GM12872 (cell line): ENCODE data around the gene SRRD.

ENCODE experiments used
- TF ChIP-seq, protein P1 (sequence below): IDR thresholded peaks from 3 replicates; pipeline ENCODE4 v1.5.1; 2011; ENCODE audit warnings: low read depth, mild to moderate bottlenecking, low read length, moderate library complexity; ENCODE audit not compliant: insufficient read depth

Gene SRRD

GRCh38 chr22:26443901-26444690 lies 39.6 kb upstream of the SRRD start:
- TF ChIP-seq, protein P1, sequence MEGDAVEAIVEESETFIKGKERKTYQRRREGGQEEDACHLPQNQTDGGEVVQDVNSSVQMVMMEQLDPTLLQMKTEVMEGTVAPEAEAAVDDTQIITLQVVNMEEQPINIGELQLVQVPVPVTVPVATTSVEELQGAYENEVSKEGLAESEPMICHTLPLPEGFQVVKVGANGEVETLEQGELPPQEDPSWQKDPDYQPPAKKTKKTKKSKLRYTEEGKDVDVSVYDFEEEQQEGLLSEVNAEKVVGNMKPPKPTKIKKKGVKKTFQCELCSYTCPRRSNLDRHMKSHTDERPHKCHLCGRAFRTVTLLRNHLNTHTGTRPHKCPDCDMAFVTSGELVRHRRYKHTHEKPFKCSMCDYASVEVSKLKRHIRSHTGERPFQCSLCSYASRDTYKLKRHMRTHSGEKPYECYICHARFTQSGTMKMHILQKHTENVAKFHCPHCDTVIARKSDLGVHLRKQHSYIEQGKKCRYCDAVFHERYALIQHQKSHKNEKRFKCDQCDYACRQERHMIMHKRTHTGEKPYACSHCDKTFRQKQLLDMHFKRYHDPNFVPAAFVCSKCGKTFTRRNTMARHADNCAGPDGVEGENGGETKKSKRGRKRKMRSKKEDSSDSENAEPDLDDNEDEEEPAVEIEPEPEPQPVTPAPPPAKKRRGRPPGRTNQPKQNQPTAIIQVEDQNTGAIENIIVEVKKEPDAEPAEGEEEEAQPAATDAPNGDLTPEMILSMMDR, result no peak

GRCh38 chr22:26444777-26445176 lies 38.9 kb upstream of the SRRD start:
- TF ChIP-seq, protein P1, result no peak

GRCh38 chr22:26445577-26446275 lies 38.0 kb upstream of the SRRD start:
- TF ChIP-seq, protein P1, result no peak

DNA sequence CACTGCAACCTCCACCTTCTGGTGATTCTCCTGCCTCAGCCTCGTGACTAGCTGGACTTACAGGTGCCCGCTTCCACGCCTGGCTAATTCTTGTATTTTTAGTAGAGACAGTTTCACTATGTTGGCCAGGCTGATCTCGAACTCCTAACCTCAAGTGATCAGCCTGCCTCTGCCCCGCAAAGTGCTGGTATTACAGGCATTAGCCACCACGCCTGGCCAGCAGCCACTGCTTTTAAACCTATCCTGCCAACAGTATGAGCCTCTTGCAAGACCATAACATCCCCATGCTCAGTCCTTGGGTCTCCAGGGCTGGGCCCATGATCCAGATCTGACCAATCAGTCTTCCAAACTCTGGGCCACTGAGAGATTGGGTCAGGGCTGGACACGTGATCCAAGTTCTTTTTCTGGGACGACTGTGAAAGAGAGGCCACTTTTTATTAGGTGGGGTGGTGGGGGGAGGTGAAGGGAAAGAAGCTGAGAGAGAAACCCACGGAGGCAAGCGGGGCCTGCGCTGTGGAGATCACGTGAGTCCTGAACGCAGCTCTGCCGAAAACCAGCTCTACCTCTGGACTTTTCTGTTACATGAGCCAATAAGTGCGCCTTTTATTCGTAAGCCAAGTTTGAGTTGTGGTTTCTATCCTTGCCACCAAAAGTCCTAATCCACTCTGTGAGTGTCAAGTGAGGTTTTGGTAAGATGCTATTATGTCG lies 36.7 kb upstream of the SRRD start:
- TF ChIP-seq, protein P1, result no peak

- TF ChIP-seq, protein P1, result no peak
These were observed 35.9 kb upstream of the SRRD start for GRCh38 chr22:26447584-26448329.

- TF ChIP-seq, protein P1, result no peak
These were observed 35.3 kb upstream of the SRRD start for GRCh38 chr22:26448334-26448733.

- TF ChIP-seq, protein P1, result no peak
These were observed 34.7 kb upstream of the SRRD start for GRCh38 chr22:26448941-26449340.
